A549 treated with dexamethasone at 1 μM for 4 hours (cell line): ENCODE measurements around the gene RIN2. TPM values are rescaled to one million over a fixed set of nuclear protein-coding genes. Genes with fewer than 3 reads are reported as not detected.

Experiments
- total RNA-seq: library from RNA; stranded (reverse); fragments of 200-300 nt; extraction: Qiagen RNA extraction; gene quantifications from 5 replicates; pipeline ENCODE4 v1.2.3, GENCODE V29; 2022

Gene RIN2
- 20.3 to 24.9 TPM (median 23.5 TPM) in 5 replicates for total RNA-seq

DNA sequence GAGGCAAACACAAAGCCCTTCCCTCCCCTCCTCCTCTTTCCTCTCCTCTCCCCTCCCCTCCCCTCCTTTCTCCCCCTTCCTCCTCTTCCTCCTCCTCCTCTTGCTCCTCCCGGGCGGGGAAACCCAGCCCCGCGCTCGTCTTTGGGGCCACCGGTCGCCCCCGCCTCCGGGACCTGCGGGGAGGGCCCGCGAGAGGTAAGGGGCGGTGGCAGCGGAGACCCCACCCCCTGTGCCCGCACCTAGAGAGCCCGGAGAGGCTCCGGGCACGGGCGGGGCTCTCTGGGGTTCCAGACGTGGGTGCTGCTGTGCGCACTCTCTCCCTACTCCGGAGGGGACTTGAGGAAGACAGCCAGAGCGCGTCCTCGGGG is at the start of gene RIN2:
TSS of gene RIN2 (plus strand) at position 126 of the 368 bp plus-strand sequence. CDS start 131,344 bp downstream, outside the sequence.

